Camera-type eye (tissue), 1 donor: ENCODE results near the gene LGALS9C. TPM values are rescaled to one million over a fixed set of nuclear protein-coding genes. Genes with fewer than 3 reads are reported as not detected.

ENCODE experiments used
- total RNA-seq: library from RNA; depleted of rRNA; stranded (reverse); fragments of >200 nt; gene quantifications from one replicate; pipeline ENCODE4 v1.2.3, GENCODE V29; 2014

LGALS9C gene
- total RNA-seq: not detected

GRCh38 chr17:18476508-18477308 is at the start of gene LGALS9C:
Gene LGALS9C, plus strand, starts transcription at chr17:18476789. Its CDS starts 66 bp downstream, at chr17:18476855.

Other genes with a start within 250 kb of the LGALS9C start
- gene FLII, start 218.1 kb upstream of the LGALS9C start, total RNA-seq: 113 TPM
- gene MIEF2, start 216.1 kb upstream of the LGALS9C start, total RNA-seq: 46.4 TPM
- gene TOP3A, start 161.8 kb upstream of the LGALS9C start, total RNA-seq: 62.1 TPM
- 21.5 TPM for gene SMCR8, start 161.5 kb upstream of the LGALS9C start, total RNA-seq
- 40.2 TPM for gene SHMT1, start 113.2 kb upstream of the LGALS9C start, total RNA-seq
- gene EVPLL, start 99.0 kb upstream of the LGALS9C start, total RNA-seq: 0.33 TPM
- gene TBC1D28, start 167.6 kb downstream of the LGALS9C start, total RNA-seq: not detected
- 21.5 TPM for gene FOXO3B, start 205.5 kb downstream of the LGALS9C start, total RNA-seq